AG09309 (cell line): ENCODE results near the gene GREB1L.

Experiments
- DNase-seq: peaks from one replicate; pipeline ENCODE4 v3.0.0-alpha.2; 2010; ENCODE audit warnings: low read depth
- H3K4me3 ChIP-seq: 2 replicates; pipeline ENCODE4 v1.5.1; 2011; ENCODE audit warnings: mild to moderate bottlenecking, low read depth, low read length, moderate library complexity; ENCODE audit not compliant: control insufficient read depth
- CTCF ChIP-seq: IDR thresholded peaks from 2 replicates; pipeline ENCODE4 v1.5.1; 2011; ENCODE audit warnings: mild to moderate bottlenecking, low read depth, low read length, inconsistent platforms; ENCODE audit not compliant: insufficient read depth, control insufficient read depth; ENCODE audit errors: missing control alignments

Gene GREB1L

GRCh38 chr18:21262244-21262643 lies 20.2 kb downstream of the GREB1L start:
- no peak for DNase-seq
- H3K4me3 ChIP-seq, result no peak overlapping the region
- no peak for TF ChIP-seq CTCF

- H3K4me3 ChIP-seq, result no peak overlapping the region
- no peak for DNase-seq
These were observed 20.9 kb downstream of the GREB1L start for GRCh38 chr18:21262979-21263378.

GRCh38 chr18:21264651-21265050 lies 22.6 kb downstream of the GREB1L start:
- no peak for DNase-seq
- TF ChIP-seq CTCF, result no peak
- H3K4me3 ChIP-seq, result no peak overlapping the region

More at GRCh38 chr18:21262979-21263378, 20.9 kb downstream of the GREB1L start:
- no peak for TF ChIP-seq CTCF

GRCh38 chr18:21265971-21266673 lies 24.1 kb downstream of the GREB1L start:
- H3K4me3 ChIP-seq, result no peak overlapping the region
- no peak for TF ChIP-seq CTCF
- DNase-seq, result no peak

GRCh38 chr18:21267400-21267799 lies 25.4 kb downstream of the GREB1L start:
- TF ChIP-seq CTCF, result no peak
- no peak overlapping the region for H3K4me3 ChIP-seq
- no peak for DNase-seq

- TF ChIP-seq CTCF, result no peak
- DNase-seq, result no peak
- no peak overlapping the region for H3K4me3 ChIP-seq
These were observed 27.3 kb downstream of the GREB1L start for GRCh38 chr18:21269349-21269748.
